ACC112 (cell line): Measurements from ENCODE around the gene PSEN1.
A peak's percentile ranks its signal among the peaks of the same experiment; 100 is the strongest.

ENCODE experiments used
- H2AFZ ChIP-seq: fragments of 200-600 bp; sonication (generic); one replicate; pipeline ENCODE4 v1.6.0; 2017; ENCODE audit warnings: antibody characterized with exemption, low read length; ENCODE audit not compliant: unreplicated experiment
- H3K27ac ChIP-seq: fragments of 200-600 bp; sonication (generic); 2 replicates; pipeline ENCODE4 v1.5.1; 2014; ENCODE audit warnings: low read depth, mild to moderate bottlenecking, antibody characterized with exemption, low read length, moderate library complexity
- H3K27me3 ChIP-seq: fragments of 200-600 bp; sonication (generic); 2 replicates; pipeline ENCODE4 v1.6.1; 2014; ENCODE audit warnings: mild to moderate bottlenecking, antibody characterized with exemption, low read length, moderate library complexity, mixed read lengths; ENCODE audit not compliant: insufficient read depth
- H3K36me3 ChIP-seq: fragments of 200-600 bp; sonication (generic); 2 replicates; pipeline ENCODE4 v1.6.1; 2016; ENCODE audit warnings: mild to moderate bottlenecking, antibody characterized with exemption, low read length, moderate library complexity, mixed read lengths; ENCODE audit not compliant: insufficient read depth
- H3K4me1 ChIP-seq: fragments of 200-600 bp; sonication (generic); one replicate; pipeline ENCODE4 v1.6.1; 2016; ENCODE audit warnings: low read length, mixed read lengths; ENCODE audit not compliant: insufficient read depth, unreplicated experiment, control insufficient read depth
- H3K4me3 ChIP-seq: fragments of 200-600 bp; sonication (generic); 2 replicates; pipeline ENCODE4 v1.5.1; 2014; ENCODE audit warnings: mild to moderate bottlenecking, low read depth, low read length
- H3K79me2 ChIP-seq: fragments of 200-600 bp; sonication (generic); one replicate; pipeline ENCODE4 v1.6.0; 2016; ENCODE audit warnings: low read length; ENCODE audit not compliant: control insufficient read depth, unreplicated experiment, insufficient read depth

The PSEN1 gene

DNA sequence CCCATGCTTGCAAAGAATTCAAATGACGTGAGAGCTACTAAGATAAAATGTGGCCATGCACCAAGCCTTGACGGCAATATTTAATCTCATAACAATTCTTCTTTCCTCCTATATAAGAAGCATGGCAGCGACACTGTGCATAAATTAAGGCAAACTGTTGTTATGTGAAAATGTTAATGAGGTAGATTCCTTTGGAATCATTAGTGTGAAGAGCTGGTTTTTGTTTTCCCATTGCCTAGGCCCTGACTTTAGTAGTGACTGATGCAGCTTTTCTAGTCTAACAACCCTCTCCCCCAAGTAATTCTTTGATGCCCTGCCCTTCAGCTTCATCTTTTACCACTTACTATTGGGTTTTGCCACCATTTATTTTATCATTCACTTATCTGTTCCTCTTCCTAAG is 10.6 kb upstream of the PSEN1 start:
- H3K27ac ChIP-seq, result no peak overlapping the region
- no peak overlapping the region for H2AFZ ChIP-seq
- no peak overlapping the region for H3K4me3 ChIP-seq
- H3K36me3 ChIP-seq, result peaks cover 12% of the 10 kb centered on the region
- H3K79me2 ChIP-seq, result no peaks in the 10 kb centered on the region
- H3K4me1 ChIP-seq, result no peaks in the 10 kb centered on the region
- no peaks in the 10 kb centered on the region for H3K27me3 ChIP-seq

DNA sequence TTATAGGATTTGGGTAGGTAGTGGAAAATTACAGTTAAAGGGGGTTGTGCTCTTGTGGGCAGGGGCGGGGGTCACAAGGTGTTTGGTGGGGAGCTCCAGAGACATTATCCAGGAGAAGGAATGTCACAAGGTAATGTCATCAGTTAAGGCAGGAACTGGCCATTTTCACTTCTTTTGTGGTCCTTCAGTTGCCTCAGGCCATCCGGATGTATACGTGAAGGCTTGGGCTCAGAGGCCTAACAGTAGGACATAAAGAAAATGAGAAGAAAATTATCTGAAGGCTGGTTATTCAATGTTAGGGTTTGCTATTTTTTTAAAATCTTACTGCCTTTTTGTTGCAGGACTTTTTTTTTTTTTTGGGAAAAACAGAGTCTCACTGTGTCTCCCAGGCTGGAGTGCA is 2.5 kb upstream of the PSEN1 start:
- Histone ChIP-seq H3K4me1 (peaks cover 7% of the 10 kb centered on the region), H3K36me3 (no peaks in the 10 kb centered on the region), H3K4me3 (no peak overlapping the region), H3K27me3 (no peaks in the 10 kb centered on the region), H3K27ac (no peak overlapping the region), H3K79me2 (peaks cover 18% of the 10 kb centered on the region), H2AFZ (no peak overlapping the region)

DNA sequence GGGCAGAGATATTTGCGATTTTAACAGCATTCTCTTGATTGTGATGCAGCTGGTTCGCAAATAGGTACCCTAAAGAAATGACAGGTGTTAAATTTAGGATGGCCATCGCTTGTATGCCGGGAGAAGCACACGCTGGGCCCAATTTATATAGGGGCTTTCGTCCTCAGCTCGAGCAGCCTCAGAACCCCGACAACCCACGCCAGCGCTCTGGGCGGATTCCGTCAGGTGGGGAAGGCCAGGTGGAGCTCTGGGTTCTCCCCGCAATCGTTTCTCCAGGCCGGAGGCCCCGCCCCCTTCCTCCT is 271 bp upstream of the PSEN1 start:
- H3K4me3 ChIP-seq, result peak overlapping the region; percentile 98
- H3K79me2 ChIP-seq, result peaks cover 35% of the 10 kb centered on the region

DNA sequence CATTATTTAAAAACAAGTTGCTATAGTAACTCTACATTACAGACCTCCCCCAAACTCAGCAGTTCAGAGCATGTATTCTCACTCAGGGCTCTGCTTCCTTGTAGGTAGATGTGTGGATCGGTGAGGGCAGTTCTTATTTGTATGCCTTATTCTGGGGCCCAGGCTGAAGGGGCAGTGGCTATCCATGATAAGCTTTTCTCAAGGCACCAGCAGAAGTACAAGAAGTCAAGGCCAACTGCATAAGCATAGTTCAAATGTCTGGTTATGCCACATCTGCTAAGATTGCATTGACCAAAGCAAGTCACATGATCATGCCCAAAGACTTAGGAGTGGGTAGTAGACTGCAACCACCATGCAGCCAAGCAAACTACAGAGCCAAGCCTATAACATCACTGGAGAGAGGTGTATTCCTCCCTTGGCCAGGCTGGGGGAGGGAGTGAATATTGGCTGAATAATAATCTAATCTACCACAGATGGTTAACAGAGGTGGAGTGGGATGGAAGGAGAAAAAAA is 4.6 kb downstream of the PSEN1 start:
- Histone ChIP-seq H3K36me3 (no peaks in the 10 kb centered on the region), H3K4me3 (no peak overlapping the region), H2AFZ (no peak overlapping the region), H3K4me1 (peaks cover 12% of the 10 kb centered on the region), H3K79me2 (peaks cover 75% of the 10 kb centered on the region), H3K27me3 (no peaks in the 10 kb centered on the region), H3K27ac (no peak overlapping the region)

More for the DNA sequence above, 271 bp upstream of the PSEN1 start:
- no peaks in the 10 kb centered on the region for H3K36me3 ChIP-seq
- no peaks in the 10 kb centered on the region for H3K27me3 ChIP-seq
- H2AFZ ChIP-seq, result peak overlapping the region; percentile 80
- peaks cover 7% of the 10 kb centered on the region for H3K4me1 ChIP-seq
- peak overlapping the region; percentile 95 for H3K27ac ChIP-seq

DNA sequence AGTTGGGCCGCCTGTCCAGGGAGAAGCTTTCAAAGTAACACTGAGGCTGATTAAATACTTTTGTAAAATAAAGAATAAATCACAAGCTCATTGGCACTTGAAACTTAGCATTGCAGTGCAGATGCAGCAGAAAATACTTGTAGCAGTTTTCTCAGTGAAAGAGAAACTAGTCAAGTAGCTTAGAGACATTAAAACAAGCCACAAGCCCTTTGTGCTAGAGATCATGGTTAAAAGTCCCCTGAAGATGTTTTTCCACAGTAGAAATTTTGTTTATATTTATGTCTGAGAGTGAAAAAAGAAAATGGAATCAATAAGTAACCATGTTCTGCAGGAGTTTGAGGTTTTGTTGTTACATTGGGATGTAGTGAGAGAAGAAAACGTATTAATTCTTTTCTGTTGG is 5.9 kb downstream of the PSEN1 start:
- Histone ChIP-seq H3K27ac (no peak overlapping the region), H3K27me3 (no peaks in the 10 kb centered on the region), H3K4me3 (no peak overlapping the region)

DNA sequence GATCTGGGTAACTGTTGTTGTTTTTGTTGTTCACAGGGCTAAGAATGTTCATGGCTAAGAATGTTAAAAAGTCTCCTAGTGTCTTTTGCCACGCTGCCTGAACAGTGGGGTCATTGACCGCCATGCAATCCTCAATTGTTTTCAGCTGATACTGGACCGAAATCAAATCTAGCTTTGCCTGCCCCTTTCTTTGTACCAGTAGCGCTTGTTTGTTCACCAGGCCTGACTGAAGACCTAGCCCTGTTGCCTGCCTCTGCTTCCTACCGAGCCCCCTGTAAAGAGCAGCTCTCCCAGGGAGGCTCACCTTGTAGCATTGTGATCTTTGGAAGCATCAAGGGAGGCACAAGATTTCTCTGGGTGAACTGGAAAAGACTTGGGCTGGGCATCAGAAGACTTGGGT is 6.7 kb downstream of the PSEN1 start:
- Histone ChIP-seq H3K36me3 (0 out of 2 replicates have a peak, but pooled peaks cover 2% of the 10 kb centered on the region), H3K27me3 (no peaks in the 10 kb centered on the region), H3K4me3 (no peak overlapping the region), H3K79me2 (peaks cover 71% of the 10 kb centered on the region), H2AFZ (no peak overlapping the region), H3K27ac (no peak overlapping the region), H3K4me1 (peaks cover 22% of the 10 kb centered on the region)

More for the DNA sequence above, 5.9 kb downstream of the PSEN1 start:
- Histone ChIP-seq H3K4me1 (peaks cover 21% of the 10 kb centered on the region), H3K79me2 (peaks cover 75% of the 10 kb centered on the region), H2AFZ (no peak overlapping the region), H3K36me3 (no peaks in the 10 kb centered on the region)

DNA sequence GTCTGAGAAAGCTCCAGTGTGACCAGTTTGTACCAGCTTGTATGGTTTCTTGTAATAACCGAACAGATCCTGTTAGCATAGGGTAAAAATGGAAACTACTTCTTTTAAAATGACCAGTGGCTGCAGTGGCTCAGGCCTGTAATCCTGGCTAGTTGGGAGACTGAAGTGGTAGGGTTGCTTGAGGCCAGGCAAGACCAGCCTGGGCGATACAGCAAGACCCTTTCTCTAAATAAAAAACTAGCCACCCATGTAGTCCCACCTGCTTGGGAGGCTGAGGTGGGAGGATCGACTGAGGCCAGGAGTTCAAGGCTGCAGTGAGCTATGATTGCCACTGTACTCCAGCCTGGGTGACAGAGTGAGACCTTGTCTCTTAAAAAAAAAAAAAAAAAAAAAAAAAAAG is 7.3 kb downstream of the PSEN1 start:
- H3K4me1 ChIP-seq, result peaks cover 22% of the 10 kb centered on the region
- no peak overlapping the region for H2AFZ ChIP-seq
- no peaks in the 10 kb centered on the region for H3K27me3 ChIP-seq
- peaks cover 68% of the 10 kb centered on the region for H3K79me2 ChIP-seq
- H3K27ac ChIP-seq, result no peak overlapping the region
- H3K36me3 ChIP-seq, result peaks cover 6% of the 10 kb centered on the region; the same call in 1 of the 2 replicates
- no peak overlapping the region for H3K4me3 ChIP-seq

DNA sequence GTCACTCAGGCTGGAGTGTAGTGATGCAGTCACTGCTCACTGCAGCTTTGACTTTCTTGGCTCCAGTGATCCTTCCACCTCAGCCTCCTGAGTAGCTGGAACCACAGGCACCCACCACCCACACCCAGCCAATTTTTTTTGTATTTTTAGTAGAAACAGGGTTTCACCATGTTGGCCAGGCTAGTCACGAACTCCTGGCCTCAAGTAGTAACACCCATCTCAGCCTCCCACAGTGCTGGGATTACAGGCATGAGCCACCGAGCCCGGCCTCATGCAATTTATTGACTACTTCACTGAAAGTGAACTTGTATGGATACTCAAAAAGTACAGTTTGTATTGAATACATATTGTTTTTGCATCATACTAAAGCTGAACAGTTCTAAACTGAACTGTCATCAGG is 9.1 kb downstream of the PSEN1 start:
- Histone ChIP-seq H3K79me2 (peaks cover 56% of the 10 kb centered on the region), H3K4me1 (peaks cover 30% of the 10 kb centered on the region), H3K4me3 (no peak overlapping the region), H3K27ac (no peak overlapping the region), H2AFZ (no peak overlapping the region), H3K27me3 (no peaks in the 10 kb centered on the region), H3K36me3 (peaks cover 11% of the 10 kb centered on the region; the same call in 1 of the 2 replicates)

DNA sequence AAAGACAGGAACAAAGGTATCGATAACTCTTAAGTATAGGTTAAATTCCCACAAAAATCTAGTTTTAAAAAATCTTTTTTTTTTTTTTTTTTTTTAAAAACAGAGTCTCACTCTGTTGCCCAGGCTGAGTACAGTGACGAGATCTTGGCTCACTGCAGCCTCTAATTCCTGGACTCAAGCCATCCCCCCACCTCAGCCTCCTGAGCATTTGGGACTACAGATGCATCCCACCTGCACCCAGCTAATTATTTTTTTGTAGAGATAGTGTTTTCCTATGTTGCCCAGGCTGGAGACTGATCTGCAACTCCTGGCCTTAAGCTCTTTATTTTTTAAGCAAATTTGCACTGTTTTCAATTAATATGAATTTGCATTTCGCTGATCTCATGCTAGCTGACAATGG is 9.8 kb downstream of the PSEN1 start:
- Histone ChIP-seq H3K4me3 (no peak overlapping the region), H3K36me3 (peaks cover 11% of the 10 kb centered on the region; the same call in 1 of the 2 replicates), H2AFZ (no peak overlapping the region), H3K27ac (peak overlapping the region; percentile 70; the same call in 1 of the 2 replicates), H3K79me2 (peaks cover 49% of the 10 kb centered on the region), H3K4me1 (peaks cover 30% of the 10 kb centered on the region), H3K27me3 (no peaks in the 10 kb centered on the region)

DNA sequence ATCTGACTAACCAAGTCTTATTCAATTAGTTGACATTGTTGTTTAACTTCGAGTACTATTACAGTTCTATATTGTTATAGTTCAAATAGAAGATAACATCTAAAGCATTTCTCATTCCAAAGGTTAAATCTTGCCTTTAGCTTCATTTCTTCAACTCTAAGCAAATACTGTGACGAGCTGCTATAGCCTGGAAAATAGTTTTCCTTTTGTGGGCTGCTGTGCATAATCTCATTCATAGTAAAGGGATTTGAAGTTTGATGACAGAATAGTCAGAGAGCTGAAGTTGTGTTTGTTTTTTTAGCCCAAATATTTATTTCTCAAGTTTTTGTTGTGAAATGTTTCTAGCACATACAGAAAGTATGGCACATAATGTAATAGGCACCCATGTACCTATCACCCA is 13.4 kb downstream of the PSEN1 start:
- Histone ChIP-seq H3K27me3 (no peaks in the 10 kb centered on the region), H3K27ac (no peak overlapping the region), H2AFZ (no peak overlapping the region), H3K79me2 (peaks cover 21% of the 10 kb centered on the region), H3K4me3 (no peak overlapping the region), H3K4me1 (peaks cover 26% of the 10 kb centered on the region), H3K36me3 (peaks cover 11% of the 10 kb centered on the region; the same call in 1 of the 2 replicates)

DNA sequence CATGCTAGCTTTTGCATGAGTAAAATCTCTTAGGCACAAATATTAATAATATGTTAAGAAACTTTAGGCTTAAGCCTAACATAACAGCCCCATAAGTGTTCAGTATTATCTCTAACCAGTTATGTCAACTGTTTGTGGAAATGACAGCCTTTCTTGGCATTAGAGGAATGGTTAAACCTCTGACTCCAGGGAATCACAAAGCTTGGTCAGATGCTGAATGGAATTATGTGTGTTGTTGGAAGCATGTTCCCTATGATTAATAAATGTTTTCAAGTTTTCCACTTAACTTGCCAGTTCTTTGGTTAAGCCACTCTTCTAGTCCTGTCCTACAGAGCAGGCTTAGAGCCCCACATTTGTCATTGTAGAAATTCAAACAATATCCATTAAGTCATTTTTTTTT is 17.0 kb downstream of the PSEN1 start:
- H3K27ac ChIP-seq, result no peak overlapping the region
- H3K4me1 ChIP-seq, result peaks cover 8% of the 10 kb centered on the region
- H2AFZ ChIP-seq, result no peak overlapping the region
- H3K79me2 ChIP-seq, result no peaks in the 10 kb centered on the region
- H3K27me3 ChIP-seq, result no peaks in the 10 kb centered on the region
- peaks cover 7% of the 10 kb centered on the region; the same call in 1 of the 2 replicates for H3K36me3 ChIP-seq
- H3K4me3 ChIP-seq, result no peak overlapping the region
